HG03097 (cell line): ENCODE measurements around the gene CHDH.

Experiments used
- ATAC-seq: cut with Tn5 transposase; IDR thresholded peaks from one replicate; pipeline ENCODE4 v1.9.1; 2021; ENCODE audit not compliant: unreplicated experiment, low FRiP score

The CHDH gene

GRCh38 chr3:53795789-53796560, 50.2 kb downstream of the CHDH start:
- ATAC-seq: no peak

DNA sequence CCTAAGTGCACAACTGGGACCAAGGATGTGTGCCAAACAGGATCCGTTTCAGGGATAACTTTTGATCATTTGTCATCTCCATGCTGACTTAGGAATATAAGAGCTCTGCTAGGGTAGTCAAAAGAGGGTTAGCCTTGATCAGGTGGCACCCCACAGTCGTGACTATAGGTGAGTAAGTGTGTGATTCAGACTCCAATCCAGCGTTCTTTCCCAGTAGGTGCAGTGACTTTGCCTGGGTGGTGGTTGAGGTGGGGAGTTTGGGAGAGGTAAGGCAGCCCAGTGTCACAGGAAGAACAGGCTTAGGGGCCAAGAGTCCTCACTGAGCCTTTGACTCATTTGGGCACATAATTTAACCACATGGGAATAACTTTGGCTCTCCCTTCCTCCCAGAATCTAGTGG, 51.0 kb downstream of the CHDH start:
- ATAC-seq: no peak

GRCh38 chr3:53794597-53794996, 51.6 kb downstream of the CHDH start:
- no peak for ATAC-seq

GRCh38 chr3:53792866-53793265, 53.4 kb downstream of the CHDH start:
- no peak for ATAC-seq

- no peak for ATAC-seq
Observed at GRCh38 chr3:53791317-53791716, 54.9 kb downstream of the CHDH start.

DNA sequence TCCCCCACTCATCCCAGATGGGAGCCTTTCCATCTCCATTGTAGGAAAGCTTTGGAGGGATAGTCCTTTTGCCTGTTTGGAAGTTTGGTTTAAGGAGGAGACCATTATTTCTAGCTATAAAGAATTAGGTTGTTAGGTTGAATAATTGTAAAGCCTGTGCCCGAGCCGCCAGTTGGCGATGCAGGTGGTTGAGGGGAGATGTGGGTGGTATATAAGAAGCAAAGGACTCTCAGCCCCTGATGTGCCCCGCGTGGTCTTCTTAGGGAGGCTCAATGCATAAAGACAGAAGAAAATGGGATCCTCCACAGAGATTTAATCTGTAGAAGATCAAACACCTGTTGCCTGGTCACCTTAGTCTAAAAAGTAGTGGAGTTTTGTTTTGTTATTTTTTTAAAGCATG, 55.7 kb downstream of the CHDH start:
- no peak for ATAC-seq

- no peak for ATAC-seq
Observed at GRCh38 chr3:53789459-53789858, 56.8 kb downstream of the CHDH start.

- no peak for ATAC-seq
Observed at GRCh38 chr3:53788038-53788437, 58.2 kb downstream of the CHDH start.

- ATAC-seq: no peak
Observed at GRCh38 chr3:53787016-53787415, 59.2 kb downstream of the CHDH start.

DNA sequence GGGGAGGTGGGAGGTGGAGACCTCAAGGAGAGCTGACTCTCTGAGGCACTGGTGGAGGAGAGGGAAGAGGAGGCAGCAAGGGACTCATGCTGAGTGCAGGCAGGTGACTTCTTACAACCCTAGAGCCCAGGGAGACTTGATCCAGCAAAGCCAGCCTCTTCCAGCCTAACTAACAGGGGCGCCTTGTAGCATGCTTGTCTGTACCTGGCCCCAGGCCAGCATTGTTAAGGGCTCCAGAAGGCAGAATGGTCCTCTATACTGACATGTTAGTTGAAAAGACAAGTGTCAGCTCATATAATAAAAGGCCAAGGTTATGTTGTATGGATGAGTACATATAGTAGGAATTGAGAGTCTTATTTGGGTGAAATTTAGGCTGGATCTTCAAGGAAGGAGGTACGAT, 65.4 kb downstream of the CHDH start:
- ATAC-seq: no peak

DNA sequence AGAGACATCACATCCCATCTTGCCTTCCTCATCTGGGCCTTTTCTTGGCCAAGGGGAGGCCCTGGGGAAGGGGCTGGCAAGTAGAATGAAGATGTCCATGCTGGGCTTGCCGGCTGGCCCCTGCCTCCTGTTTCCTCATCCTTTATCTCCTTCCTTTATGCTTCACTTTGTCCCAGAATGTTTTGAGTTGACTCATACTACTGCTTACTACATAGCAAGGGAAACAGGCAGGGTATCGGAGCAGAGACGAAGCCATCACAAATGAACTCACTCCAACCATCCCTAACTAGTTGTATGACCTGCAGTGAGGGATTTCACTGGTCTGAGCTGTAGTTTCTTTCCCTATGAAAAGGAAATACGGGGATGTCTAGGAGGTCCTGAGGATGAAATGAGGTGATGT, 66.0 kb downstream of the CHDH start:
- no peak for ATAC-seq

GRCh38 chr3:53778153-53778552, 68.1 kb downstream of the CHDH start:
- no peak for ATAC-seq

DNA sequence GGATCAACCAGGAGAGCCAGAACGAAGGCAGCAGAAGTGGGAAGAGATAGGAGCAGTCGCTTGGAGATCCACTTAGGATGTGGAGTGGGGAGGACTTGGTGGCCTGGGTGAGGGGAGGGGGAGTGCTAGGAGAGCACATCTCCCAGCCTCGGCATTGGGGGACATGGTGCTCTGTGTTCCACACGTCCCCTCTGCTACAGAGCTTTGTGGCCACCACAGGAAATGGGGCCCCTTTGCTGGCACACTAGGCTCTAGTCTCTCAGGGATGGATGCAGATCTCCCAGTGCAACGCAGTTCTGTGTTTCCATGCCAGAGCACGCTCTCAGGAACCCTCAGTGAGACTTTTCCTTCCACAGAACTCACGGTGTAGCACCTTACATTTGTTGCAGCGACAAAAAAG, 68.8 kb downstream of the CHDH start:
- ATAC-seq: no peak

DNA sequence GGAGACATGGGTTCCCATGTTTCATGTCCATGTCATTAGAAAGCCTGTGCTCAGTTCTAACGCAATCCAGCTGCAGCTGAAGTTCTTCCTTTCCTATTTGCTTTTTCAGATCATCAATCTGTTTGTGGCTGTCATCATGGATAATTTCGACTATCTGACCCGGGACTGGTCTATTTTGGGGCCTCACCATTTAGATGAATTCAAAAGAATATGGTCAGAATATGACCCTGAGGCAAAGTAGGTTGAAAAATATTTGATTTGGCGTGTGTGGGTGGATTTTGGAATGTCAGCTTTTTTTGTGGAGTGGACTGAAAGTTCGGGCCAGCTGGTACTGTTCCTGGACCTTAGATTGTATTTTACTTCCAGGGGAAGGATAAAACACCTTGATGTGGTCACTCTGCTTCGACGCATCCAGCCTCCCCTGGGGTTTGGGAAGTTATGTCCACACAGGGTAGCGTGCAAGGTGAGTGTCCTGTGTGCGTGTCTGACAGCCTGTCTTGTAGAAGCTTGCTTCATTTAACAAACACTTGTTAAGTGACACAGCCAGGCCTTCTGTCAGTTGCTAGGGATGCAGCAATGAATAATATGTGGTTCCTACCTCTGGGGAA, 69.6 kb downstream of the CHDH start:
- ATAC-seq: no peak

- ATAC-seq: no peak
Observed at GRCh38 chr3:53775834-53776251, 70.4 kb downstream of the CHDH start.

DNA sequence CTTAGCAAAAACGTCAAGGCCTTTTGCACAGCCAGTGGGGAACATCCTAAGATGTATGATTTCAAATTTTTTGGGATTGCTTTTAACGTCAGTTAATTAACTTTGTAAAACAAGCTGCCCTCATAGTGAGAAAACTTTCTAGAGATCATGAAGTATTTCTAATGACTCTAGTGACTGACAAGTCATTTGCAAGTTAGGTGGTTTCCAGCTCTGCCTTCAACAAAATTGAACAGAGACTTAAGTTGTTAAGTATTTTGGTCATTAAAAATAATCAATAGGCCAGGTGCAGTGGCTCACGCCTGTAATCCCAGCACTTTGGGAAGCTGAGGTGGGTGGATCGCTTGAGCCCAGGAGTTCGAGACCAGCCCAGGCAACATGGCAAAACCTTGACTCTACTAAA, 71.2 kb downstream of the CHDH start:
- no peak for ATAC-seq

DNA sequence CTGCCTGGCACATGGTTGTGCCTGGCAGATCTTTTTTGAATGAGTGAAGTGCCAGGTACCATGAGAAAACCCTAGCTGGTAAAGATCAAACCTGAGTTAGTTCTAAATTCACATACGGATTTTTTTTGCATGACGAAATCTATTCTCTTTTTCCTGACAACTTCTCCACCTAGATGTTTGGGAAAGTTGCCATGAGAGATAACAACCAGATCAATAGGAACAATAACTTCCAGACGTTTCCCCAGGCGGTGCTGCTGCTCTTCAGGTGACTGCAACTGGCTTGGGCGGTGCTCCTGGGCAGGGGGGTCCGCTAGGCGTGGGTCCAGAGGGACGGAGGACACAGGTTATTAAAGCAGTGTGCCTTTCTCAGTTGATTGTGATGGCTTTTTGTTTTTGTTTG, 71.8 kb downstream of the CHDH start:
- no peak for ATAC-seq

DNA sequence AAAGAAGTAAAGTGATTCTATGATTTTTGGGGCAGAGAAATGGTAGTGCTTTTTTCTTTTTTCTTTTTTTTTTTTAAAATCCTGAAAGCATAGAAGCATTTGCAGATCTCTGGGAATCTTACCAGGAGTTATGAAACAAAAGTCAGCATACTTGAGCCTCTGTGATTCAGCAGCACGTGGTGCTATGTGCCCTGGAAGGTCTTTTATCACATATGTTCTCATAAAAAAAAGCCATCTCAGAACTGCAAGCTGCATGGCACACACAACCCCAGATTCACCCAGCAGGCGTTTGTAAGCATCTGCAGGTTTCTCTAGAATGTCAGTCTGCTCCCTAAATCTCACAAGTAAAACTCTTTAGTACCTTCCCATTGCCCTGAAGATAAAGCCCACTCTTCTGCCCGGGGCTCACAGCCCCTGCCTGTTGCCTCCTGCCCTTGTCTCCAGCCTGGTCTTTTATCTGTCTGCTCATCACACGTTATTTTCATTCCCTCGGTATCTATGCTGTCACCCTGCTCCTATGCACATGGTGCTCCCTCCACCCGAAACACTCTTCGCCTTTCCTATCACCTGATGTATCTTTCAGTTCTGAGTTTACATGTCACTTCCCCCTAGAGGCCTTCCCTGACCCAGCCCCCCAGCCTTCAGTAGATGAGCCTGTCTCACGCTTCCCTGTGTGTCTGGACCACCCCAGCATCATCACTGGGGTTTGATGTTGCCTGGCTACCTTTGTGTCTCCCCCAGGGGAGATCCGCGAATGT, 72.4 kb downstream of the CHDH start:
- peak; percentile 79 for ATAC-seq

DNA sequence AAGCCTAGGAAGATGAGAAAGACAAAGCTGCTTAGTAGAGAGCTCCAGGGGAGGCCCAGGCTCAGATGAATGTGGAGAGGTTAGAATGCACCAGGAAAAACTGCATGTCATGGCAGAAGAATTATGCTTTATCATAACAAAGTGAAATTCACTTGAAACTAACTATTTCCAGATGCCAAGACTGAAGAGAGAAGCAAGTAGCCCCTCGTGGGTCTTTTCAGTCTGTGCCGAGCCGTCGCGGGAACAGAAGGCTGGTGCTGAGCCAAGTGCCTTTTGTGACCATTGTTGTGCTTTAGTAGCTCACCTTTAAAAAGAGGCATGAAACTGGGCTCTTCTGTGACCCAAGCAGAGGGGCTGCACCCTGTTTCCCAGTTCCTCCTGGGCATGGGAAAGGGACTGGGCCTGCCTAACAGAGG, 73.2 kb downstream of the CHDH start:
- ATAC-seq: no peak

GRCh38 chr3:53772562-53772961, 73.7 kb downstream of the CHDH start:
- no peak for ATAC-seq
